HG03342 (cell line): ENCODE measurements around the gene BST1.

ENCODE experiments used
- ATAC-seq: cut with Tn5 transposase; IDR thresholded peaks from one replicate; pipeline ENCODE4 v1.9.1; 2021; ENCODE audit warnings: mild to moderate bottlenecking, moderate library complexity; ENCODE audit not compliant: unreplicated experiment

Gene BST1

GRCh38 chr4:15675356-15675755 is 27.5 kb upstream of the BST1 start:
- ATAC-seq, result no peak

DNA sequence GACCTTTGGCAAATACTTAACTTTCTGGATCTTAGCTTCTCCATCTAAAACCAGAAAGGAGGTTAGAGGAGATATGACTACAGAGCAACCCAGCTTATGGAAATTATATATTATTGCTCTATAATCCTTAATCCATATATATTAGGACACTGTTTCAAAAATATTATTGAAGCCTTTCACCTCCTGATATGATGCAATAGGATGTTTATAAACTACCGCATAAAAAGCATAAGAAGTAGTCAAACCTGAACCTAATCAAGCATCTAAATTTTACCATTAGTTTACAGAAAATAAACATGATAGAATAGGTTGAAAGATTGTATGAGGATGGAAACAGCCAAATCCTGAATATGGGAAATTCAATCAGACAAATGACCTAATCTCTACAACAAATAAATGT is 26.8 kb upstream of the BST1 start:
- no peak for ATAC-seq

- ATAC-seq, result no peak
Measured at GRCh38 chr4:15676899-15677298, 26.0 kb upstream of the BST1 start.

- no peak for ATAC-seq
Measured at GRCh38 chr4:15677507-15677988, 25.3 kb upstream of the BST1 start.

- ATAC-seq, result no peak
Measured at GRCh38 chr4:15681067-15681371, 21.8 kb upstream of the BST1 start.

DNA sequence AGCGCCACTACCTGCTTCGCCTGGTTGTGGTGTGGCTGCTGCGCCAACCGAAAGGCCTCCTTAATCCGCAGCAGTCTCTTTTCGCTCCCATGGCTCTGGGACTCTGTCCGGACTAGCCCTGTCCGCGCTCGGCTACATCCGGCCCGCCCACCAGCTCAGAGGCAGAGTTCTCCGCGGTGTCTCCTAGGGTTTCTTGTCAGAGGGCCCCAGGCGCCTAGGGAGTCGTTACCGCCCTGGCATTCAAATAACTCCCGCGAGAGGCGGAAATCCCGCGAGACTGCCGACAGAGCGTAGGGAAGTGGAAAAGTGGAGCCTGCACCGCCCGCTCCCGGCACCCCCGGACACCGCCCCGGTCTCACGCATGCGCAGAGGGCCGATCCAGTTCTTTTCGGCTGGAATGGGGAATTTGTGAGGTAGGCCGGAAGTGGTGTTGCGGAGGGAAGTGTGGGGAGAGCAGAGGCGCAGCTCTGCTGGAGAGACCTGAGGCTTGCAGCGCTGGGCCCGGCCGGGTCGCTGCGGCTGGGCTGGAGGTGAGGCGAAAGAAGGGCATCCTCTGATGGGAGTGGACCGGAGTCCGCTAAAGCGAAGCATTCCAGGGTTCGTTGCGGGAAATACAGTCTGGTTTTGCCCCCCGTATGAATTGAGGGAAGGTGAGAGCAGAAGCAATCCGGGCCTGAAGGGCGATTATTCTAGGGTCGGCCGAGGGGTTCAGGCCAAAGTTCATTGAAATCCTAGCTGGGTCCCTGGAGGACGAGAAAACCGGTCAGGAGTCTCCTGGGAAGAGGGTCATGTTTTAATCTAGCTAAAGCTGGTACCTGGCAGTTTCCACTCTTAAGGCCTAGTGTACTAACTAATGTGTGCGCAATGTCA is 21.3 kb upstream of the BST1 start, which contains the start of gene FAM200B:
TSS of gene FAM200B (plus strand) at position 456 of the 870 bp plus-strand sequence. CDS start 5,151 bp downstream, outside the sequence.
- peak; percentile 91 for ATAC-seq

GRCh38 chr4:15682242-15683142 is 20.4 kb upstream of the BST1 start:
- ATAC-seq, result no peak

DNA sequence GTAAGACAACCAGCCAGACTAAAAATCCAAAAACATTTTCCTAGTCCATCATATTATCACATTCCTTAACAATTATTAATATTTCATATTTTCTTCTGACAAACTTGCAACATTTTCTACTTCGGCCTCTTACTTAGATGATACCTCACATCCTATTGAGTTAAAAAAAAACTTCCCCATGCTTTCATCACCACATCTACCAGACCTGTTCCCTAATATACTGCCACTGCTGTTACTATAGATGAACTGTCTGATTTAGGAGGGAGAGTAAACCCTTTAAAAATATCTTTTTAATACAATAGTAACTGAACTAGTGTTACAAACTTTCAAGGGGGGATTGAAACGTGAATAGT is 19.7 kb upstream of the BST1 start:
- ATAC-seq, result no peak

GRCh38 chr4:15684498-15684897 is 18.4 kb upstream of the BST1 start:
- ATAC-seq, result no peak

GRCh38 chr4:15688051-15688450 is 14.8 kb upstream of the BST1 start:
- no peak for ATAC-seq

GRCh38 chr4:15689540-15689939 is 13.3 kb upstream of the BST1 start:
- ATAC-seq, result no peak

GRCh38 chr4:15690020-15690809 is 12.7 kb upstream of the BST1 start:
- no peak for ATAC-seq

GRCh38 chr4:15691346-15692135 is 11.3 kb upstream of the BST1 start:
- no peak for ATAC-seq

DNA sequence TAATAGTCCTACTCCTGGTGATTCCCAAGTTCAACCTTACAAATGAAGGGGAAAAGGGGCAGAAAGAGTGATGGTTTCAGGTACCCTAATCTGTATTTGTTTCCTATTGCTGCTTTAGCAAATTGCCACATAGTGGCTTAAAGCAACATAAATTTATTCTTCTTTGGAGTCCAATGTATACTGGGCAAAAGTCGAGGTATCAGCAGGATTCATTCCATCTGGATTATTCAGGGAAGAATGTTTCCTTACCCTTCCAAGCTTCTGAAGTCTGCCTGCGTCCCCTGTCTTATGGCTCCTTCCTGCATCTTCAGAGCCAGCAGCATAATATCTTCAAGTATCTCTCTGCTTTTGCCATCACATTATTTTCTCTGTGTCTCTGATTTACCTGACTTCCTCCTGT is 10.3 kb upstream of the BST1 start:
- ATAC-seq, result no peak

GRCh38 chr4:15694431-15694830 is 8.4 kb upstream of the BST1 start:
- no peak for ATAC-seq

GRCh38 chr4:15695240-15695699 is 7.6 kb upstream of the BST1 start:
- no peak for ATAC-seq

DNA sequence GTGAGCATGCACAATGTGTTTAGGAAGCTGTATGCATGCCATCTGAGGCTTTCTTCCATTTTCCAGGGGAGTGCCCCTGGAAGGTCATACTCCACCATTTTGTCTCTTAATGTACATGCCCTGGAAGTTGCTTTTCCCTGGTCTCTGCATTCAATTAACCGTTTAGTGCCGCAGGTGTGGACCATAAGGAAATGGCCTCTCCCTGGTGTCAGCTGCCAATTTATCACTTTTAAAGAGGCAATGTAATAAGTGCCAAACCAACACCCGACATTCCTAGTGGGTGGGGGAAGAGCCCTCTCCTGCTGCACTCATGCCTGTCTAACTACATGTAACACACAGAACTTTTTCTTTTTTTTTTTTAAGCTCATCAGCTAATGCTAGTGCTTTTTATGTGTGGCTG is 7.1 kb upstream of the BST1 start:
- no peak for ATAC-seq

DNA sequence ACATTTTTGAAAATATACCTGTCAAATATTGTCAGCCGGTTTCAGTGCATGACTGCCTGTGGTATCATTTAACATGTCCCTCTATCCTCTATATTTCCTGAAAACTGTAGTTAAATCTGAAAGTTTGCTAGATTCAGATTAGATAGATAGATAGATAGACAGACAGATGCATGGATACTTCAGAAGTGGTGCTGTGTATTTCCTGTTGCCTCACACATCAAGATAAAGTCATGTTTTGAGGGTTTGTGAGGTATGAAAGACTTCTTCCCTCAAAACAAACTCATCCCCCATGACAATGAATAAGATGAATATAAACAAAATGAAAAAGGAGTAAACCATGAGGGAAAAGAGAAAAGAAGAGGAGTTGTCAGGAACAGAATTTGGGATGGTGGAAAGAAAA is 6.0 kb upstream of the BST1 start:
- ATAC-seq, result no peak

DNA sequence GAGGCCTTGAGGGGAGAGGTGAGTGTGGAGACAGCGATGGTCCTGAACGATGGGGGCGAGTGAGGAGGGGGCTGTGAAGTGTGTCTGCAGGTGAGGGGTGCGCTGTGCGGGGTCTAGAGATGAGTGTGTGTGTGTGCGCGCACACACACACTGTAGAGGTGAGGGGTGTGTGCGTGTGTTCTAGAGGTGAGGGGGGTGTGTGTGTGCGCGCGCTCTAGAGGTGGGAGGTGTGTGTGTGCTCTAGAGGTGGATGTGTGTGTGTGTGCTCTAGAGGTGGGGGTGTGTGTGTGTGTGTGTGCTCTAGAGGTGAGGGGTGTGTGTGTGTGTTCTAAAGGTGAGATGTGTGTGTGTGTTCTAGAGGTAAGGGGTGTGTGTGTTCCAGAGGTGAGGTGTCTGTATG is 574 bp downstream of the BST1 start:
- ATAC-seq, result no peak

DNA sequence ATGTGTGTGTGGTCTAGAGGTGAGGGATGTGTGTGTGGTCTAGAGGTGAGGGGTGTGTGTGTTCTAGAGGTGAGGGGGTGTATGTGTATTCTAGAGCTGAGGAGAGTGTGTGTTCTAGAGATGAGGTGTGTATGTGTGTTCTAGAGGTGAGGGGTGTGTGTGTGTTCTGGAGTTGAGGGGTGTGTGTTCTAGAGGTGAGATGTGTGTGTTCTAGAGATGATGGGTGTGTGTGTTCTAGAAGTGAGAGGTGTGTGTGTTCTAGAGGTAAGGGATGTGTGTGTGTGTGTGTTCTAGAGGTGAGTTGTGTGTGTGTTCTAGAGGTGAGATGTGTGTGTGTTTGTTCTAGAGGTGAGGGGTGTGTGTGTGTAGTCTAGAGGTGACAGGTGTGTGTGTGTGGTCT is 1.3 kb downstream of the BST1 start:
- no peak for ATAC-seq
